HG02973 (cell line): ENCODE measurements around the gene ANKZF1.
"Not testable (repeated sequence)": the region's sequence is repeated elsewhere in the genome, so short reads cannot be mapped to it uniquely, and the experiment has no call there.

ENCODE experiments used
- ATAC-seq: cut with Tn5 transposase; IDR thresholded peaks from one replicate; pipeline ENCODE4 v1.9.1; 2021; ENCODE audit warnings: moderate library complexity; ENCODE audit not compliant: unreplicated experiment

Gene ANKZF1

DNA sequence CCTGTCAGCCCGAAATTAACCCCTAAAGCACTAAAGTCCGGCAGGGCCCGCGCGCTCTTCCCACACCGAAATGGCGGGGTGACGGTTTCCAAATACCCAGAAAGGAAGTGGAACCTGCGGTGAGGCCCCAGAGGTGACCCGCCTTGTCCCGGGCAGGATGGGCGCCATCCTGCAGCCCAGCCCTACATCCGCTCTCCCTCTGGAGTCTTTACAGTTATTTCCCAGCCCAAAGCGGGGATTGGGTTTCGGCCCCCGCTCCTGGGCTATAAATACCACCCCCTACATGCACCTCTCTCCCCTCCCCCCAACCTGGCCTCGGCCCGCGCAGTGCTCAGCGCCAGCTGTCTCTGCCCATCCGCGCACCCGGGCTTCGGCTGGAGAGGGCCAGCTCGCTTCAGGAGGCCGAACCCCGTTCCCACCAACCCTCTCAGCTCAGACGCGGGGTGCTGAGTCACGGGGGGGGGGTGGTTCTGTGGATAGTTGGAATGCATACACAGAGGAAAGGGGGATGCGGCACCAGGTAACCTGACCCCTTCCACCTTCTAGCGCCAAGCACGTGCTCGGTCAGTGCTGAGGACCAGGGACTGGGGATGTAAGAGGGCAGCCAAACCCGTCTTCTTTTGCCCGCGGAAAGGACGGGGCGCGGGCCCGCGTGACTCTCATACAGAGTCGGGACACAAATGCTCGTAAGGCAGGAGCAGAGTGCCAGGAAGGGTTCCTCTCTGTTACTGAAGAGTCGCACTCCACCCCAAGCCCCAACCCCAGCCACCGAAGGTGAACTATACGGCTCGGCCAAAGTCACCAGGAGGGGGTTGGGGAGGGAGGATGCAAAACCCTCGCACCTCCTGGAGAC lies 23.5 kb downstream of the ANKZF1 start, which contains the start of gene TUBA4B:
Gene TUBA4B, plus strand, starts transcription at position 344 of the 853 bp plus-strand sequence. Its CDS starts 165 bp downstream, at position 509.
- no peak for ATAC-seq

DNA sequence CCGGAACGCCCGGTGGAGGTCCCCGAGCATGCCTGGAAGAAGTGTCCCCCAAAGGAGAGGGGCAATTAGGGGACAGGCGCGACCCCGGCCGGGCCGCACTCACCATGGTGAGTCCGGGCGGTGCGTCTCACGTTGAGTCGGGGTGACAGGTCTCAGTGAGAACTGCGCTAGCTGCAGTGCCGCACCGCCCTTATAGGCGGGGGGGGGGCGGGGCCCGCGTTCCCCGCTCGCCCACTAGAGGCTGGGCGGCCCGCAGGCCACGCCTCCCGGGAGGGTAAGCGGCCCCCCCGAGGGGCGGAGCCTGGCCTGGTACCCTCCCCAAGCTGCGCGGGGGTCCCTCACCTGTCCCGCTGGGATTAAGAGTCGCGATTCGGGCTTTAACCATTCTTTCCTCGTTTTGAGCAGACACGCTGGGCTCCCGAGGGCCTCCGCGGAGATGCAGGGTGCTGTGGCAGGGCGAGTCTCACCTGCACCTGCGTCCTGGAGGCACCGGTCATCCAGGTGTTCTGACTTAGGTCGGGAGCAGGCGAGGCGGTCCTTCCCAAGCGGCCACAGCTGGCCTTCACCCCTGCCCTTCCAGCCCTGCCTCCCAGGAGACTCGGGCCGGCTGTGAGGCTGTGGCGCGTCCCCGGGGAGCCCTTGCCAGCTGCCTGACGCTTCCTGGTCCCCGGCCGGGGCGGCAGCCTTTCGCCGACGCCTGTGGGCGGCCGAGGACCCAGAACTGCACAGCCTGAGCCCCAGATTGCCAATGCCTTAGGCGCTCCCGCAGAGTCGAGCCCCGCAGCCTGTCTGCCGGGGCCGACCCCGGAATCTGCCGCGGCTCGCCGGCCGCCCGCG lies 24.4 kb downstream of the ANKZF1 start, which contains the start of gene TUBA4A:
Gene TUBA4A, minus strand, starts transcription at position 166 of the 837 bp plus-strand sequence. Its CDS starts 60 bp downstream, at position 106.
- peak; percentile 52 for ATAC-seq

DNA sequence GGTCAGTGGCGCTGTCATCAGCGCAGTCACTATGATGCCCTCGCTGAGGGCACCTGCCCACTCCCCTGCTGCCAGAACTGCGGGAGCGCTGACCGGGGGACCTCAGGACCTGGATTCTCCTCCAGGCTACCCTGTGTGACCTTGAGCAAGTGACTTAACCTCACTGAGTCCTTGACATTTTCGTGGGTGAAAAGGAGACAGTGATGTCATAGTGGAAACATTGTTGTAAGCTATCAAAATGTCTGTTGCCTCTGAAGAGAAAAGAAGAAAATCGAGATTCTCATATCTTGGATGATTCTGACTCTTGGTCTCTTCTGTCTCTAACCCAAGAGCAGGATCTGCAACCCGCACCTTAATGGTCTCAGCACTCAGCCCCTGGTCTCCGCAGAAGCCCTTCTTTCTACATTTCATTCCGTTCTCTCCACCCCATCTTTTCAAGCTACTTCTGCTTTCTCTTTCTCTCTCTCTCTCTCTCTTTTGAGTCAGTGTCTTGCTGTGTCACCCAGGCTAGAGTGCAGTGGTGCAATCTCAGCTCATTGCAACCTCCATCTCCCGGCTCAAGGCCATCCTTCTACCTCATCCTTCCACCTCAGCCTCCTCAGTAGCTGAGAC lies 25.1 kb downstream of the ANKZF1 start:
- peak; percentile 34 for ATAC-seq

DNA sequence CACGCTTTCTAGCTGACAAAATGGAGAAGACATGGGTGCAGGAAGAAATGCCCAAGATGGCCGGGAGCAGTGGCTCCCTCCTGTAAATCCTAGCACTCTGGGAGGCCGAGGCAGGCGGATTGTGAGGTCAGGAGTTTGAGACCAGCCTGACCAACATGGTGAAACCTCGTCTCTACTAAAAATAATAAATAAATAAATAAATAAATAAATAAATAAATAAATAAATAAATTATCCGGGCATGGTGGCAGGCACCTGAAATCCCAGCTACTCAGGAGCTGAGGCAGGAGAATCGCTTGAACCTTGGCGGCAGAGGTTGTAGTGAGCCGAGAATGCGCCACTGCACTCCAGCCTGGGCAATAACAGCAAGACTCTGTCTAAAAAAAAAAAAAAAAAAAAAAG lies 29.3 kb downstream of the ANKZF1 start:
- ATAC-seq, result not testable (repeated sequence)

DNA sequence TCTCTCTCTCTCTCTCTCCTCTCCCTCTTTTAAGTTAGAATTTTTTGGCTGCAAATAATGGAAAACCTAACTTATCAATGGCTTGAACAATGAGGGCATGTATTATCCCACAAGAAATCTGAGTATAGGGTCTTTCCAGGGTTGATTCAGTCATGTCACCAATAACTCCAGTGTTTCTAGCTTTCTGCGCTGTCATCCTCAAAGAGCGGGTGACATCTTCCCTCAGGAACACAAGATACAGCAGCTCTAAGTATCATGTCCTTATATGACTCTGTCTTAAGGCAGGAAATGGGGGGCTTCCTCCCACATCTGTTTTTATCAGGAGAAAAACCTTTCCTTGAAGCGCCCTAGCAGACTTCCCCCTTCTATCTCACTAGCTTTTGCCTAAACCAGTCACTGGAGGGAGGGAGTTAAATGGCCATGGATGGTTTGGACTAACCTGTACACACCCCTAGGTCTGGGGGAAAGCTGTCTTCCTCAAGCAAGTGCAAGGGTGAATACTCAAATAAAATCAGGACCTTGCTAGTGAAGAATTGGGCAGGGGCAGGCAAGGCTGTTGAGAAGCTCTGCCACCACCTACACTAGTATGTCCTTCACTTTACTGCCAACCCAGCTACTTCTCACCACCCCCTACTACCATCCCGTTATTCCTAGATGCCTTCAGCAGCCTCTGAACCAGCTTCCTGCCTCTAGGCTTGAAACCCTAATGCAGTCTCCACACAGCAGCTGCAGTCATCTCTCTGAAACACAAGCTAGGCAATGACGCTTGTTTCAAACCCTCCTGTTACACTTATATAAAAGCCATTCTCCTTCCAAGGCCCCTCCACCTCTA lies 31.6 kb downstream of the ANKZF1 start:
- no peak for ATAC-seq

DNA sequence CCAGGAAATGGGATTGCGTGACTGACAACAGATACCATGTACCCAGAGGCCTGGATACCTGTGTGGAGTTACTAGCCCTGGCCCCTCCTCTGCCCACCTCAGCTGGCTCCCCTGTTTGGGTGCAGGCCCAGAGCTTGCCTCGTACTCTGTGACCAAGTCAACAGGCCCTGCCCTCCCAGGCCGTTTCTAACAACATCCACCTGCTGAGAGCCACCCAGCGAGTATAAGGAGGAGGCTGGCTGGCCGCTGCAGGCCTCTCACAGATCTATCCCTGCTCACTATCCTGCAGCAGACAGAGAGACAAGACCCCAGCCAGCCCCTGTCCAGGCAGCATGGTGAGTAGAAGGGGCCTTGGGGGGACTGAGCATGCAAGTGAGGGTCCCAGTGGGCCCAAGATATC lies 36.6 kb downstream of the ANKZF1 start:
- ATAC-seq, result no peak

DNA sequence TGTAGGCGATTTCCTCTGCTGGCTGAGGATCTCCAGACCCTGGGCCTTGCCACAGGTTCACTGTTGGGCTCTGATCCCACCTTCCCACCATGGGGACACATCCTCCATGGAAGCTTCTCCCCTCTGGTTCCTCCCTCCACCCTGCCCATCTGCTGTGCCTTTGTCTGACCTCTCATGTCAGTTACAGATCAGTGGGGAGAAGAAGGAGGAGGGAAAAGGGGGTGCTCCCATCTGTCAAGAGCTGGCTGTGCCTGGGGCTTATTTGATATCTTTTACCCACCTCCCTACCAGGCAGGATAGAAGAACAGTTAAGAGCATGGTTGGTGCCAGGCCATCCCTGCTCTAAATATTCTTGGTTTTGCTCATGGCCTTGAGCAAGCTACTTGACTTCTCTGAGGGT lies 37.3 kb downstream of the ANKZF1 start:
- ATAC-seq, result no peak

DNA sequence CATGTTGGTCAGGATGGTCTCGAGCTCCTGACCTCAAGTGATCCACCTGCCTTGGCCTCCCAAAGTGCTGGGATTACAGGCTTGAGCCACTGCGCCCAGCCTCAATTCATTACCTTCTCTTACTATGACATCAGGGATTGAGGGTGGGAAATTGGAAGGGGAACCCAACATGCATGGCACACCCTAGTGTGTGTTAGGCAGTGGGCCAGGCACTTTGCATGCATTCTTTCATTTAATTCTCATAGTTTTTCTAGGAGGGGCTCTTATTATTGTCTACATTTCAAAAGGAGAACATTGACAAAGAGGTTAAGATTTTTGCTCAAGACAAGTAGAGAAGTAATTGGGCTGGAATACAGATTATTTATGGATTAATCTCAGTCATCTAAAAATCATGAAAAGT lies 38.7 kb downstream of the ANKZF1 start:
- no peak for ATAC-seq

DNA sequence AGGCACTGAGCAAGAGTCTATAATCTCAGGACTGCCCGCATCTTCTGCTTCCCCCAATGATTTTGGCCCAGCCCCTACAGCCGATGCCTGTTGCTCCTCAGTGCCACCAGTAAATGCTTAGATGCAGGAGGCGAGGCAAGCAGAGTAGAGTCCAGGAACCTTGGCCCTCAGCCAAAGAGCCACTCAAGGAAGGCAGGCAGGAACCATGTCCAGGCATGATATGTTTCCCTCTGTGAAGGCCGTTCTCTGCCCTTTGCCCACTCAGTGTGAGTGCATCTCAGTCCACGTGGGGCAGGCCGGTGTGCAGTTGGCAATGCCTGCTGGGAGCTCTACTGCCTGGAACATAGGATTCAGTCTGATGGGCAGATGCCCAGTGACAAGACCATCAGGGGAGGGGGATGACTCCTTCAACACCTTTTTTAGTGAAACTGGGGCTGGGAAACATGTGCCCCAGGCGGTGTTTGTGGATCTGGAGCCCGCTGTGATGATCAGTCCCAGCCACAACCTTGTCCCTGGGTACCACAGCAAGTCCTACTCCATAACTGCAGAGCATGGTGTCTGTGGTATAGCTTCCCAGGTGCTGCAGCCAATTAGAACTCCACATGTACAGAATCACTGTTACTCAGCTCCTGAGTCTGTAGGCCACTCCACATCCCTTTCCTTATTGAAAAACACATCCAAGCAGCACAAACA lies 39.9 kb downstream of the ANKZF1 start:
- no peak for ATAC-seq

DNA sequence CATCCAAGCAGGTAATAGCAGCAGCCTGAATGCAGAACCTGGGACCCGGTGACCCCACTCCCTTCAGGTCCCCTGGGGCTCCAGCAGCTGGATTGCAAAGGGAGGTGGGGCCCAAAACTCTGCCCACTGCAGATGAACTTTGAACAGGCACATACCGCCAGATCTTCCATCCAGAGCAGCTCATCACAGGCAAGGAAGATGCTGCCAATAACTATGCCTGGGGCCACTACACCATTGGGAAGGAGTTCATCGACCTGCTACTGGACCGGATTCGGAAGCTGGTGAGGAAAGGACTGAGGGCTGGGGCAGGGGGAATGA lies 40.4 kb downstream of the ANKZF1 start:
- ATAC-seq, result no peak

DNA sequence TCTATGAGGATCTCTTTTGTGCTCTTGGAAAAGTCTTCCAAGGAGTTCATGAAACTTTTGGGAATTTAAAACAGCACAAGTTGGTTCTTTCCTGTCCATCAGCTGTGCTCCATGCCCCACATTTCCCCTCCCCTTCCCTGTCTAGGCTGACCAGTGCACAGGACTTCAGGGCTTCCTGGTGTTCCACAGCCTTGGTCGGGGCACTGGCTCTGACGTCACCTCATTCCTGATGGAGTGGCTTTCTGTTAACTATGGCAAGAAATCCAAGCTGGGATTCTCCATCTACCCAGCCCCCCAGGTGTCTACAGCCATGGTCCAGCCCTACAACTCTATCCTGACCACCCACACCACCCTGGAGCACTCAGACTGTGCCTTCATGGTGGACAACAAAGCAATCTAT lies 41.4 kb downstream of the ANKZF1 start:
- no peak for ATAC-seq

DNA sequence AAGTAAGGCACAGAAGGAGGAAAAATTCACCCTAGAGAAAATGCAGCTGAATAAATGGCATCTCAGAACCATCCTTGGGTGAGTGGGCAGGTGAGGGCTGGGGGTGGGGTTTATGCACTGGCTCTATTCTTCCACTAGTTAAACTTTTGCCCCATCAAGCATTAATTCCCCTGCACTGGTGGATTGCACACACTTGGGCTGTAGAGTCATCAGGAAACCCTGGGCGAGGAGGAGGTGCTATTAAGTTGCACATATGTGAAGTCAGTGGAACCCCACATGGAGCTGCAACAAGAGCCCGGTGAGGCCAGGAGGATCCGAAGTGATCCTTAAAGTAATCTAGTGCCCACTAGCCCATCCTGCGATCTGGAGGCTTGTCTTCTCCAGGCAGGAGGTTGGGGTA lies 42.8 kb downstream of the ANKZF1 start:
- ATAC-seq, result no peak

DNA sequence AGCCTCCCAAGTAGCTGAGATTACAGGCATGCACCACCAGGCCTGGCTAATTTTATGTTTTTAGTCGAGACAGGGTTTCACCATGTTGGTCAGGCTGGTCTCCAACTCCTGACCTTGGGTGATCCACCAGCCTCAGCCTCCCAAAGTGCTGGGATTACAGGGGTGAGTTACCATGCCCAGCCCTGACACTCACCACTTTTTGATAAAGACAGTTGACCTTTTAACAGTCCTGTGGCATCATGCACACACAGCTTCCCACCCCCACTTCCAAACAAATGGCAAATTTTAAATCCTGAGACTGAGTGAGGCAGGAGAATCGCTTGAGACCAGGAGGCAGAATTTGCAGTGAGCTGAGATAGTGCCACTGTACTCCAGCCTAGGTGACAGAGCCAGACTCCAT lies 43.4 kb downstream of the ANKZF1 start:
- no peak for ATAC-seq

DNA sequence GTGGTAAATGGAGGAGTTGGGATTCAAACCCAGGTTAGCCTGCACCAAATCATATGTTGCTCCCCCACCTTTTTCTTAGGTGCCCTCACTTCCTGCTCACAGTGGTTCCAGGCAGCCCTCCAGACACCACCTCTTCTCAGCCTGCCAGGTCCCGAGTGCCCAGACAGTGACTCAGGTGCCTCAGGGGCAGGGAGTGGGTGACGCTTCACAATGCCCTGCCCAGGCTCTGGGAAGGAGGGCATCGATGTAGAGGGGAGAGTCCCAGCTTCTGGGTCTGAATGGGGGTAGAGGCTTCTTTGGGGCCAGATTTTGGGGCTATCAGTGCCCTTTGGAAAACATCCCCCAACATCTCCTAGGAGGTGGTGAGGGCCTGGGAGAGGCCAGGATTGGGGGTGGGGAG lies 44.3 kb downstream of the ANKZF1 start:
- no peak for ATAC-seq

DNA sequence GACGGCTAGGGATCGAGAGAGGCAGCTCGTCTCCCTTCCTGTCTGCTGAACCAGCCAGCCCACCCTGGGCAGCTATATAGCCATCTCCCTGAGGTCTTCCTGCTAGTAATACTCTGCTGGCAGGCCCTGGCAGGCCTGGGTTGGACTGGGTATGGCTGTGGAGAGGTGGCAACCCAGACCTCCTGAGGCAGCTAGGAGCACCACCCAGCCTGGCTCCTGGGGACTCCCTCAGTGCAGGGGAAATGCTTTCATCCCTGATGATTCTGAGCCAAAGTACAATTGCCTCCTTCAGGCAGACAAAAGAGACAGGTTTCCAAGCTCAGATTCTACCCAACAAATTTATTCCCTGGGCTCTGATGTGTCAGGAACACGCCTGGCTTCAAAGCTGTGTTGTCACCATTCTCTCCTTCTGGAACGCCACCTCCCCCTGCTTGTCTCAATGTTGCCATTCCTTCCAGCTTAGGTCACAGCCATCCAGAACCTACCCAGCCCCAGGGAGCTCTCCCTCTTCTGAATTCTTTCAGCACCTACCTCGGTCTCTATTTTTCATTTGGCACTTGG lies 44.8 kb downstream of the ANKZF1 start:
- ATAC-seq, result no peak

DNA sequence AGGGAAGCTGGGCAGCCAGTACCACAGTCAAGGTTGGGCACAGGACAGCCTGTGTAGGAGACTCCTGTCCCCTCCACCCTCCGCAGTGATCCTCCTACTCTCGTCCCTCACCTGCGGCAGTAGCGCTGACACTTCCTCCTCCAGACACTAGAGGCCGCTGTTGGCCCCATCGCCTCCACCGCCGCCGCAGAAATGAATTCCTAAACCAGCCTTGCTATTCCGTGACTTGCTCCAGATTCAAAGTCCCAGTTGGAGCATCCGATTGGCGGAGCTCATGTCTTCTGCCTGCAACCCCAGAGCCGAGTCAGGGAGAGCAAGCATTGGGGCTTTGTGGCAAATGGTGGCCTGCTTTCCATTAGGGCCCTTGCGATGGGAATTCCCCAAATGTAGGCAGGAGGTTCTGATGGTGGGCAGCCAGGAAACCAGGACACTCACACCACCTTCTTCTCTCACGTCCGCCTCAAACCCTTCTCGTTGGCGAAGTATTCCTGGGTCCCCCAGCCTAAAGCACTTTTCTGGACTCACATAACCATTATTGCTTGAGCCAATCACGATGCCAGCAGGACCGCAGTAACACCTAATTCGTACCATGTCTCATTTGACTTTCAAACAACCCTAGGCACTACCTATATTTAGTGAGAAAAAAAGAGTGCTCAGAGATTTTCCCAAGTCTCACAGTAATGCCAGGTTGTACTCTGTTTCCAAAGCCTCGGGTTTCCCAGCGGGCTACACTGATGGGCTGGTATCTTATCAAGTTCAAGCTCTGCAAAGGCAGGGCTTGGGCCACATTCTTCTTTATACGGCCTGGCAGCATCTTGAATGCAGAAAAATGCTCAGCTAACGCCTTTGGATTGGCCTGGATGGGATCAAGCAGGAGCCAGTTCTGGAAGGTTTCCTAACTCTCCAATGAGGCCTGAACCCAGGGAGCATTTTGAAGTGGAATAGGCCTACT lies 48.4 kb downstream of the ANKZF1 start:
- ATAC-seq, result no peak

DNA sequence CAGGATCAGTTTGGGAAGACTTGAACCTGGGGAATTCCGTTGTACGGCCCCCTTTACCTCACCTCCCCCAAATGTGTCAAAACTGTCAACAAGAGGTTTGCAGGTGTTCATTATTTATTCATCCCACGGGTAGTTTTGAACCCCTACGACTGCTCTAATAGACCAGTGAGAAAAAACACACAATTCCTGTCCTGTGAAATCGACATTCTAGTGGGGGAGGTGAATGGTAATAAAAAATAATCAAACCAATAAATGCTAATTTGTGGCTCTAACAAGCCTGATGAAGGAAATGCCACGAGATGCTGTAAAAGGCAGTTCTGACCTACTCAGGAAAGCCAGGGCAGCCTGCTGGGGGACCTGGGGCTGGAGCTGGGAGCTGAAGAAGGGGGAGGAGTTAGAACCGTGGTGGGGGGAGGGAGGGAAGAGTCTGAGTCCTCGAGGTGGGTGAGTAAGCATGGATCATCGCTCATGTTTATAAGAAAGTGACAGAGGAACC lies 49.1 kb downstream of the ANKZF1 start:
- ATAC-seq, result no peak

DNA sequence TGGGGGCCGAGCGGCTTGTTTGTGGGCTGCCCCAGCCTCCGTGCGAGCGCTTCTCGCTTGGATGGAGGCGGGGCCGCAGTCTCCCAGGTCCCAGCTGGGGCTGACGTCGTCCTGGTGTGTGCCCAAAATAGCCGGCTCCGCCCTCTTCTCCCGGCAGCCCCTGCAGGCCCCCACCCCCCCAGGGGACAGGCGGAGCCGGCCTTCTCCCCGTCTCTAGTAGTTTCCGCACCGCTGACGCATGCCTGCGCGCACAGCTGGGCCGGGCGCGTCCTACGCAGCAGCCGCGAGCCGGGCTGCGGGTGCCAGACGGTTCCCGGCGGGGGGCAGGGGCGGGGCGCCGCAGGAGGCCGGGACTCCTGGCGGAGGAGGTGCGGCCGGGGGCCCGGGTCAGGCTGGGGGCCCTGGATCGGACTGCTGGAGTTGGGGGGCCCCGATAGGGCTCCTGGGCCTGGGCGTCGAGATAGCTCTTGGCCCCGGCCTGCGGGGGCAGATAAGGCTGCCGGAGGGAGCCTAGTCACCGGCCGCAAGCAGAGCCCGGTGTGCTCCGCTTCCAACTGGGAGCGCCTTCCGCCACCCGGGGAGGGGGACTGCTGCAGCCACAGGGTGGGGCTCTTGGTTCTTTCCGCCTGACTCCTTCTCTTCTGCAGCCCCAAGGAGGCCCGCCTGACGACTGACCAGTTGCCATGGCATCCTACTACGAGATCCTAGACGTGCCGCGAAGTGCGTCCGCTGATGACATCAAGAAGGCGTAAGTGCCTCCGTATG lies 49.7 kb downstream of the ANKZF1 start, which contains the start of gene DNAJB2:
Gene DNAJB2, plus strand, starts transcription at position 216 of the 765 bp plus-strand sequence. Its CDS starts 468 bp downstream, at position 684.
- peak; percentile 82 for ATAC-seq
